Measurements from ENCODE around the gene TP53TG5.

The TP53TG5 gene

DNA sequence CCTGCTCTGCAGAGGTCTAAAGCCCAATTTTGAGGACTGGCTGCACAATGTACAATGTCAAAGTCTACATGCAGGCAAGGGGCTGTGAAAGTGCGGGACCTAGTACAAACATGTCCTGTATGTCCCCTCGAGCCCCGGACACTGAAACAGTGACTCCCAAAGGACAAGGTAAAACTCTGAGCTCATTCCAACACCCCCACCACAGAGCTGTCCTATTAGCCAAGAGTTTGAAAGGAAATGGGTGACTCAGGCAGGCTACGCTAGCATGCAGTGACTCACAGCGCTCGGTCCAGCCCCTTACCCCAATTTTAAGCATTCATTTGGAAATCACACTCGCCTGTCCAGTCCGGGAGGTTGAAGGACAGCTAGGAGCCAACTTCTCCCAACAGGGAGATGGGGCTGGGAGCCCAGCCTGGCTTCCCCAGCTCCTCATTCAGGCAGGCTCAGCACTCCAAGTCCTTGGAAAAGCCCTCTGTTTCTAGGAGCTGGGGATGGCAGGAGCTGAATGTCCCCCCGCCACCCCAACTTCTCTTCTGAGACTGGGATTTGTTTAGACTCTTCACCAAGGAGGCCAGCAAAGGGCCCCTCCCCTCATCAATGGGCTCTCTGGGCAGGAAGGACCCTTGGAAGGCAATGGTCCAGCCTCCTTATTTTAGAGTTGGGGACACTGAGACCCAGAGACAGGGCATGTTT lies 33.8 kb downstream of the TP53TG5 start:
- no peak for DNase-seq

DNA sequence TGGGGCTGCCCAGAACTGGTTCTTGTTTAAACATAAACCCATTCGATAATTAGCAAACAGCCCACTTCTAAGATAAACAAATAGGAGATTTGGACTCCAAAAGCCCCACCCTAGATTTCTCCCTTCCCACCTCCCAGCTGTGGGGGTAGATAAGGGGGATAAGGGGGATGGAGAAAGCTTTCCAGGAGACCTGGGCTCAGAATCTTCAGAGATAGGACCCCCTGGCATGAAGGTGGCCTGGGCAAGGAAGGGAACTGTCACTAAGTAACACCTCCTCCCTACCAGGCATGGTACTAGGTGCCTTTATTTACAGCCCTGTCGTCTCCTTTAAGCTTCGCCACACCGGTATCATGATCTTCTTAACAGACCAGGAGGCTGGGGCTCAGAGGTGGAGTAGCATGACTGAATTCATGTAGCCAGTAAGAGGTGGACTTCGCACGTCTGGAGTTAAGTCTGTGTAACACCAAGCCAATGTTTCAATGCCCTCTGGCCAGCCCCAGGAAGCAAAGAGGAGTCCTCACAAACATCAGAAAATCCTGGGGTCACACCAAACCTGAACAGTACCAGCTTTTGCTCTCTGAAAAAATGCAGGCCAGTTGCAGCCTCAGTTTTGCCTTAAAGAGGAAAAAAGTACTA lies 34.5 kb downstream of the TP53TG5 start:
- no peak for DNase-seq

DNA sequence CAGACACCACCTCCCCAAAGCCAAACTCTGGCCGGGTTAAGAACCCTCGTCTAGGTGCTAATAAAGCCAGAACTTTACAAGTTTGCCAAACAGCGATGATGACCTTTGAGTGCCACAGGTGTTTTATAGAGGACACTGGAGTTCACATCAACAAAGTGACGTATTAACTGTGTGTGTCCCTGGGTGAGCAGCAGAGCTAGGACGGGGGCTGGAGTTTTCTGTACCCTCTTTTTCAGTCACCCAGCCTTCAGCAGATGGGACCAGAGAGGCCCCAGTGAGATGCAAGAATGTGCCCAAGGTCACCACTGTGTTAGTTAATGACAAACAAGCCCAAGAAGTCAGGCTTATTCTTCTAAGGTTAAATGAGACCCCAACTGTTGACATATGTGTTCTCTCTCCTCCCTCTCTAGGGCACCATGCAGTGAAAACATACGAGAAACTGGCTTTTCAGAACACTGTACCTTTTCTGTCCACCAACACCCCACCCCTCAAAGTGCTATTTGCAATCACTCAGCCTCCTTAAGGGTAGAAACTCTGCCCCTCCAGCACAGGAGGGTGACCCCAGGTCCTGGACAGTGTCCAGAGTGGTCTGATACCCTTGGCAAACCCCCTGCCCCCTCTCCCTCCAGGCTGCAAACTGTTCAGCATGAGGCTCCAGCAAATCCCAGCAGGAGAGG lies 35.1 kb downstream of the TP53TG5 start:
- no peak for DNase-seq

DNA sequence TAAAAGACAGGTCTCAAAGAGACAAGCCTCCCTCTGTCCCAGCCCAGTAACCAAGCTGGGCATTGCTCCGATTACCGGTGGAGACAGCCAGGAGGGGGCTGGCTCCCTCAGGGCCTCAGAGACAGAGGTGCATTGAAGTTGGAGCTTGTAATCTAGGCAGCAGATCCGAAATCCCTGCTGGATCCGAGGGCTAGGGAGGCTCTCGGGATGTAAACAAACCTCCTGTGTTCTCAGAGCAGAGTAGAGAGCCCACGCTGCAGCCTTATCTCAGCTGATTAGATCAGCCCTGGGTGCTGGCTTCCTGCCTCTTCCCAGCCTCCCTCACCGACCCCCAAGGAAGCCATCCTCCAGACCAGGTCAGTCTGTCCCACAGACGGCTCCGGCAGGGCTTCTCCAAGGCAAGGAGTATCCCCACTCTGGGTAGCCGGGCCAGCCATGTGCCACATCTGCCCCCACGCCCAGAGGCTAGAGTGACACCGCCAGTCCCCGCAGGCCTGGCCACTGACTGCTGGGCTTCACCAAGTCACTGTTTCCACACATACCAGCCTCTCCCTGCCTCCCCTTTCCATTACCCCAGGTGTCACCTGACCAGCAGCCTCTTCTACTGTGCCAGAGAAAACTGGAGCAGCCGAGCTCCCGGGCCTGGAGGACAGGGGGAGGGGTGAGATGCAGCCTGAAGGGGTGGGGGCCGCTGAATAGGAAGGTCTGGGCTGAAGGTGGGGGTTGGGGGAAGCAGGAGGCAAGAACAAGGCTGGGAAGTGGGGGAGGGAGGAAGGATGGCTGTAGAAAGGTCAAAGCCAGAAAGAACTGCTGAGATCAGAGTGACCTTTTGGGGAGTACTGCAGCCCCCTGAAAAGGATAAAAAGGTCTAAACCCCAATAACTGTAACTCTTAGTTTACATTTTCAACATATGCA lies 35.9 kb downstream of the TP53TG5 start:
- DNase-seq, result no peak

DNA sequence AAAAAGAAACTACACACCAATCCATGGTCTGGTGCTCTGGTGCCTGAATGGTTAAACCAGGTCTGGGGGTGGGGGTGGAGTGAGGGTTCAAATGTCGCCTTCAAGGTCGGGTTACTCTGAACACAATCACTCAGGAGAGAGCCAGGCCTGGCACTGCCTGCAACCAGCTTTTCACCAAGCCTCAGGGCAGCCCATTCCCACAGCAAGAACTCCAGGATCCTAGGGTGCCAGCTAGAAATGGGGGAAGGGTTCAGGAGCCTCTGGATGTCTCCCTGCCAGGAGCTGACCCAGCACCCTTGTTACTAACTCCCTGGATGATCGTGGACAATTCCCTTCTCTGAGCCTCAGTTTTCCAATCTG lies 36.6 kb downstream of the TP53TG5 start:
- DNase-seq, result no peak

DNA sequence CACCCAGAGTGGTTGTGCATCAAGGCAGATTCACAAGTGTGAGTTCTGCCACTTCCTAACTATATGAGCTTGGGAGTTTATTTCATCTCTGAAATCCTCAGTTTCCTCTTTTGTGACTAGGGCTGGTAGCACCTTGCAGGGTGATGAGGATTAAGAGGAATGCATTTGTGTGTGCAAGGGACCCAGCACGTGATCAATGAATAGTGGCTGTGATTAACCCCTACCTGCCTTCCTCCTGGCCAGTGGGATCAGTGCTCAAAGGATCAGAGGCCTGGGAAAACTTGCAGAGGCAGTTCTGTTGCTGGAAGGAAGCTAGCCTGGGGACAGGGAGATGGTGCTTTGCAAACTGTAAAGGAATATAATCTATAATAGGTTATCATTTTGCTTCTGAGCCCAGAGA lies 37.2 kb downstream of the TP53TG5 start:
- no peak for DNase-seq

DNA sequence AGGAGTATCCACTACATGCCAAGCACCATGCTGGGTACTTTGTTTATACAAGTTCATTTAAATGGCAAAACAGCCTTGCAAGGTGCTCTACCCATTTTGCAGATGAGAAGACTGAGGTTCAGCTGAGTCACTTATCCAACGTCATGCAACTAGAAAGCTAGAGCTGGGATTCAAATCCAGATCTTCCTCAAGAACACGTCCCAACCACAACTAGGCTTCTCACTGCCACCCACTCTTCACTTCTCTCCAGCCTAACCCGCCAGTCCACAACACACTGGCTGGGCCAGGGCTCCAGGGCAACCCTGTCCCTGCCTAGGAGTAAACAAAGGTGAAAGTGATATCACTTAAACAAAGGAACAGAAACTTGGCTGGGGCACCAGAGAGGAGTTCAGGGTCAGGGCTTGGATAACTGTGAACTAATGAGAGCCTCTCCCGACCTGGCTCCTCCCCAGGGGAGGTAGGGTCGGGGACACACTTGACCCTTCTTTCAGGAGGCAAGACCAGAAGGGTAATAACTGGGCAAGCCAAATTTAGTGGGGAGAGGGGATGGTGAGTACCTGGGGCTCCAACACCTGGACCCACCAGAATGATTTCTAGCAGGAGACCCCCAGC lies 37.8 kb downstream of the TP53TG5 start:
- no peak for DNase-seq

DNA sequence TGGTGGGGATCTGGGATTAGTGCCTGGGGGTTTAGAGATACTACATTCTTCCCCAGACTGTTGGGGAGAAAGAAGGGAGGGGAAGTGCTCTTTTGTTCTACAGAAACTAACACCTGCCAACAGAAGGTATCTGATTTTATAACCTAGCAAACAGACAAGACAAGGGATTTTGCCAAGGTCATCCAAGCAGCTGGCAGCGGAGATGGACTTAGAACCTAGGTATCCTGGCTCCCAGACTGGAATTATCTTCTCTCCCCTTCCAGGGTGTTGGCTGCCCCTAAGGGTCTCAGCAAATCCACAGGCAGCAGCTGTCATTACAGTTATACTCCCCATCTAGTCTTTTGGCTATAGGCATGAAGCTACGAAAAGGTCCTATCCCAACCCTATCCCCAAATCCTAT lies 38.3 kb downstream of the TP53TG5 start:
- DNase-seq, result no peak

DNA sequence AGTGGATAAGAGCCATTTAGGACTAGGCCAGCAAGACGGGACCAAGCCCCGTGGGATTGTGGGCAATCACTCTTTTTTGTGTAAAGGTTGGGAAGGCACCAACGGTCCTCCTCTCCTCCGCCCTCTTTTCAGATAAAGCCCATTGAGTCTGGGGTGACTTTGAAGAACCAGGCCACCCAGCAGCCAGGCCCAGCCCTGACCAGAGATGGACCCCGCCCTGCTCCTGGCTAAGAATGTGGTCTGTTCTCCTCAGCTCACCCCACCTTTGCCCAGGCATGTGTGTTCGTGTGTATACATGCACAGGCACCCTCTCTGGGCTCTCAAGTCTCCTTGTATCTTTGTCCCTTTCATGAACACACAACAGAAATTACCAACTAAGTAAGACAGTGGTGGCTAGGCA lies 39.0 kb downstream of the TP53TG5 start:
- no peak for DNase-seq

DNA sequence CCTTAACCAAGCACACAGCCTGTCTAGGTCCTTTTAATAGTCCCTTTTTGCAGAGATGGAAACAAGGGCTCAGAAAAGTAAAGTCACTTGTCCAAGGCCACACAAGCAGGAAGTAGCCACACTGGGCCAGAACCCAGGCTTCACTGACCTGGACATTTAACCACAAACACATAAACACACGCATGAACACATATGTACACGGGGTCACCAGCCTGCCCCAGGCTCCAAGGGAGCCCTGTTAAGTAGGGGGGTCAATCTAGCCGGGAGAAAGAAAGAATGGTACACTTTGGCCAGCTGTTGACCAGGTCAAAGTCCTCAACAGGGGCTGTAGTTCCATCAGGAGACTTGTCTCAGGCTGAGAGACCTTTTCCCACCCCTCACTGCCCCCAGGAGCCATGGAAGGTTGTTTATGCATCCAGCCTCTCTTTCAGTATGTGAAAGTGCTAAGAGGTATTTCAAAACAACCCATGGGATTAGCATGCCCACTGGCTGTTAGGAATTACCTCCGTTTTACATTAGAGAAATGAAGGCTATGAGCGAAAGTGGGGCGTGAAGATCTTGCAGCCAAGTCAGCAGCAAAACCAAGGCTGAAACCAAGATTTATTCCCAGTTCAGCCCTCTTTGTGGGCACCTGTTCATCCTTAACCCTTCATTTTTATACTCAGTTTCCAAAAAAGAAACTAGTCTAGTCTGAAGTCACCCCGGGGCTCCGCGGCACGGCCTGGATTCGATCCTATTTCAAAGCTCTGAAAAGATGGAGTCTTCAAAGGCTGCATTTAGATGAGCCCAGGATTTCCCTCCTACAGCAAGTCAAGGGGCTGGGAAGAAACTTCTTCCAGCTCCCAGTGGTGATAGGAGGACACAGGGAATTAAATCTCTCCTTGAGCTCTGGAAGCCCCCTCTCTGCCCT lies 39.7 kb downstream of the TP53TG5 start:
- DNase-seq, result no peak

DNA sequence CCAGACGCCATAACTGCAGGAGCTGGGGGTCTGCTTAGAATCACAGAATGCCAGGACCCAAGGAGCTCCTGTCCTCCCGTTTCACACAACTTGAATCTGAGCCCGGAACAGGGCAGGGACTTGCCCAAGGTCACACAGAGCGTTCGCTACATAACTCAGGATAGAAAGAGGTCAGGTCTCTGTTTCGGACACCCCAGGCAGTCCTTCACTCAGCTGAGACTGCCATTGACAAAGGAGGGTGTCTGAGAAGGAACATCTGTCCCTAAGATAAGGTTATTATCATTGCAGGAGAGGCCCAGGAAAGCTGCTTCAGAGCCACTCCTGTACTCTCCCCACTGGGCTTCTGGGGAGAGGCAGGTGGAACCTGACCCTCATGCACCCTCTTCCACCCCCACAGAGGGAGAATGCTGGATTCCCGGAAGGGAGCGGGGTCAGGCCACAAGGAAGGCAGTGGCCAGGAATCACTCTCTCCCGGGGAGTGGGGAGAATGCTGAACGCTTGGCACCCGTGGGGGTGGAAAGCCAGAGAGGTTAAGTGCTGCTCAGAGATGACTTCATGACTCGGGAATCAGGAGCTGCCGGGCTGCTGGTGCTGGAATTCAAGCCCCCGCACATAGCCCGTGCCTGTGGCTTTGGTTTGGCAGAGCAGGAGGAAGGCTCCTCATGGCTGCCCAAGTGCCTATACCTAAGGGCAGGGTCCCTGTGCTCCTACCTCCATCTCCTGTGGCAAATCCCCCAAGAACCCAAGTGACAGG lies 40.6 kb downstream of the TP53TG5 start:
- DNase-seq, result no peak

DNA sequence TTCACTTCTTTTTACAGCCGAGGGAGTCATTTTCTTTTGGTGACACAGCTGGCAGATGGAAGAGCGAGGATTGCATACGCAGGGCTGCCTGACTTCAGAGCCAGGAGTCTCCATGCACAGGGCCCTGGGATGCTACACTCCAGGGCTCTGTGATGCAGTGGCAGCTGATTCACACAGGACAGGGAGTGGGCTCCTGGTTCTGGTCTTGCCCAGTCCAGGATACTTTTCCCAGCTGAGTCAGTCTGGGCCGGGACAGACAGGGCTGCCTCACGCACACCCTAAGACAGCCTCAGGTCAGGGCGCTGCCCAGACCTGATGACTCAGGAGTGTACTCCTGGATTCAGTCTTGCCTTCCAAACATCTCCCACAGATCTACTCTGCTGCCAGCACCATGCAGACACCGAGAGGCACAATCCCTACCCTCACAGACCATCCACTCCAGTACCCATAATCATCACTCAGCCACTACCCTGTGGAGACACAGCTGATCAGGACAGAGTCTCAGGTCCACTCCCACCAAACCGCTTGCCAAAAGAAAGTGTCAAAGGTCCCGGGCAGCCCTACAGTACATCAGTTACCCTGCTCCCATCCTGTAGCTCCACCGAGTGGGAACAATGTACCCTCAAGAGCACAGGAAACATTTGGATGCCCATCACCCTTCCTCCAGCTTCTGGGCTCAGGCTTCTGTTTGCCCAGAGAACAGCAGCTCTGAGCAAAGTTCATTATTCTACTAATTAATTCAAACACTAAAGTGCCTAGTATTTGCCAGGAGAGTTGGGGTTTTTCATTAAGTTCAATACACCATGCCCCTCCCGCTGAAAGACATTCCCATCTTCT lies 41.4 kb downstream of the TP53TG5 start:
- no peak for DNase-seq

DNA sequence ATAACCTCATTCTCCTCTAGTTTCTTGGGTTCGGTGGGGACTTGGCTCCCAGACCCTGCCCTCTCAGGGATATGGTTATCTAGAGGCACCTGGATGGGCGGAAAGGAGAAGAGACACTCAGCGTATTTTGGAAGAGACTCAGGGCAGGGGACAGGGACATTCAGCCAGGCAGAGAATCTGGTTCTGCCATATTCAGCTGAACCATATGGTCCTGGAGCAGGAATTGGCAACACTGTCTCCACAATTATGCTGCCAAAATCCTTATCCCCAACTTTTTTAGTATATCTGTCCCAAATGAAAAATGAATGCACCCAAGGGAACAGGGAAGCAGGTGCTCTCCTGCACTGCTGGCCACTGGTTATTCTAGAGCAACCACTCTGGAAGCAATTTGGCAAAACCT lies 47.6 kb downstream of the TP53TG5 start:
- DNase-seq, result no peak

DNA sequence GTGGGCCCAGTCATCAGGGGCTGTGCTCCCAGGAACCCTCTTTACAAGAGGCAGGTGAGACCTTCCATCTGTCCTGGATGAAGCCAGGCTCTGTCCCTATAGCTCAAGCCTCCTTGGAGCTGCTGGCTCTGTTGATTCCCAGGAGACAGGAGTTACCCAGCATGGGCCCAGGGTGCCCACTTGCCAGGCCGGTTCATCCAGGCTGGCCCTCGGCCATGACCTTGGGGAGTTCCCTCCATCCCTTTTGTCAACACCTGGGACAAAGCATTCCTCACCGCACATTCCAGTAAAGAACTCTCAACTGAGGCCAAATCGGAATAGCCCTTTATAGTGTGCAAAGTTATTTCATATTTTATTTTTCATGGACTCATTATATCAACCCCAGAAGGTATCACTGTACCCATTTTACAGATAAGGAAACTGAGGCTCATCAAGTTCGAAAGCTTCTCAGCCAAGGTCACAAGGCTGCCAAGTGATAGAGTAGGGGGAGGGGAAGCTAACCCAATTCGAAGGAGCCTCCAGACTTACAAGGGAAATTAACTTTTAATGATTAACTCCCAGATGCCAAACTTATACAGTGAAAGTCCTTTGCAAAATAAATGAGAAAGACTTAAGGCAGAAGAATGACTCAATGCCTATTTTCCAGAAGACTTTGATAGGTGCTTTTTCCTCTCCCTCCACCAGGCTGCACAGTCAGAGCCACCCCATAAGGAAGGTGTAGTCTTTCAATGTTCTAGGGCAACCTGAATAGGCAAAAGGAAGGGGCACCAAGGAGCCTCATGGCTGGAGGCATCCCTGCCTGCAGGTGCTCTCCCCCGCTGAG lies 48.4 kb downstream of the TP53TG5 start:
- no peak for DNase-seq

DNA sequence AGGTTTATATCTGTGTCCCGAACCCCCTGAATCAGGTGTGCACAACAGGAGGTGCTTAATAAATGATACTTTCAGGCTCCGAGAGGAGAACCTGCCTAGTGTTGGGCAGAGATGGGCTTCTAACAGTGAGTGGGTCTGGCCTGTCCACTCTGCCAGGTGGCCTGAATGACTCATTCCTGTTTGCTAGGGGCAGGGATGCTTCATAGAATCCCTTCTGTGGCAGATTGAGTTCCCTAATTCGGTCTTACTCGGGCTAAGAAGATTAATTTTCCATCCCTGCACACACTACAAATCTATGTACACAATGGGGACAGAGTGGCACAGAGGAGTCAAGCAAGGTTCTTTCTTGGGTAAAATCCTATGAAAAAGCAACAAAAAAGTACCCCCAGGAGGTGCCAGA lies 49.7 kb downstream of the TP53TG5 start:
- no peak for DNase-seq

DNA sequence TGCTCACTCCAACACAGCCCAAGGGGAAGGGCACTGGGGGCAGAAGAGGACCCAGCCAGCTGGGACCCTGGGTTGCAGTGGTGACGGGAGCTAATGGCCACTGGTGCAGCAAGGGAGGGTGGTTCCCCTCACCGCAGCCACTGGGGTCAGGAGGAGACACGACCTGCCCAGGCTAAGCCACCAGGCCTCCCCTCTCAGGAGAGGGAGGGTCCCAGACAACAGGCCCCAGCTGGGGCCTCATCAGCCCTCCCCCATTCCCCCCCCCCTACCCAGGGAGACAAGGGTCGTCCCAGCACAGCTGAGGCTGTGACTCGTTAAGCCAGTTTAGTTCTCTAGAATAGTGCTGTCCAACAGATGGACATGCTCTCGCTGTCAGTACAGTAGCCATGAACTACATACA lies 52.8 kb downstream of the TP53TG5 start:
- no peak for DNase-seq

DNA sequence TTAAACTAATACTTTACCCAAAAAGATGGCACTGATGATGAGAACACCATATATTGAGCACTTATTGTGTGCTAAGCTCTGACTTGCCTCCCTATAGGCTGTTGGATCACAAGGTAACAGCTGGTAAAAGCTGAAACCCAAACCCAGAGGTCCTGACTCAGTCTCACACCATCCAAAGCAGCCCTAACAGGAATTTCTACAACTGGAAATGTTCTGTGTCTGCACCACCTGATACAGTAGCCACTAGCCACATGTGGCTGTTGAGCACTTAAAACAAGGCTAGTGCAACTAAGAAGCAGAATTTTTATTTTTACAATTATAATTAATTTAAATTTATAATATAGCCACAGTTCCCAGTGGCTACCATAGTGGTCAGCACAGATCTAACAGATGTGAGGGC lies 54.4 kb downstream of the TP53TG5 start:
- no peak for DNase-seq

DNA sequence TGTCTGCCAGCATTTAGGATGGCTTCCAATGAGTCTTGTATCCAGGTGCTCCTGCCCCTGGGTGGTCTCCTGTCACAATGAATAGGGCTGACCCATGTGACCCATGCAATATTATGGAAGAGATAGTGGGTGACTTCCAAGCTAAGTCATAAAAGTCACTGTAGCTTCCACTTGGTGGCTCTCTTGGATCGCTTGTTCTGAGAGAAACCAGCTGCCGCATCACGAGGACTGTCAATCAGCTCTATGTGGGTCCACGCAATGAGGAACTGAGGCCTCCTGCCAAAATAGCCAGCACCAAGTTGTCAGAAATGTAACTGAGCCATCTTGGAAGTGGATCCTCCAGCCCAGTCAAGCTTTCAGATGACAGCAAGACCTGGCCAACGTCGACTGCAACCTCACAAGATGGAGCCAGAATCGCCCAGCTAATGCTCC lies 55.2 kb downstream of the TP53TG5 start:
- no peak for DNase-seq

Measured in NCI-H1436 (cell line).